IMR-90 (cell line): Measurements from ENCODE around the gene CDON. TPM values are rescaled to one million over a fixed set of nuclear protein-coding genes. Genes with fewer than 3 reads are reported as not detected.

ENCODE experiments used
- ATAC-seq: fragments of 200-7000 bp; cut with Tn5 transposase; 2 replicates; pipeline ENCODE4 v1.9.1; 2020; ENCODE audit warnings: low read depth, mild to moderate bottlenecking, moderate library complexity
- BruUV-seq: library from RNA; stranded (reverse); fragments of 400-500 nt; replicated peaks from 2 replicates; lab custom pipeline; 2021; lab: Mats Ljungman, UMichigan
- CTCF ChIA-PET: fragments of 300-600 bp; formaldehyde crosslinking; extraction: SDS; loops from one replicate; lab custom pipeline; 2021; ENCODE audit warnings: antibody characterized with exemption; lab: Yijun Ruan, JAX
- POLR2A ChIA-PET: fragments of 300-600 bp; sonication (Branson Sonifier 250); formaldehyde crosslinking; loops from one replicate; lab custom pipeline; 2022; ENCODE audit warnings: antibody characterized with exemption; ENCODE audit not compliant: unreplicated experiment; lab: Charles Lee
- DNase-seq: peaks from one replicate; pipeline ENCODE4 v3.0.0; 2013
- H2AFZ ChIP-seq: replicated peaks from 2 replicates; pipeline ENCODE3; 2013; ENCODE audit warnings: low read length, mild to moderate bottlenecking; ENCODE audit not compliant: poor library complexity
- H2AK5ac ChIP-seq: 2 replicates; pipeline ENCODE4 v1.6.1; 2013; ENCODE audit warnings: low read depth, low read length, inconsistent platforms
- H2AK9ac ChIP-seq: replicated peaks from 2 replicates; pipeline ENCODE3; 2013; ENCODE audit warnings: mild to moderate bottlenecking, low read depth, low read length, moderate library complexity; ENCODE audit not compliant: poor library complexity
- H2BK120ac ChIP-seq: 2 replicates; pipeline ENCODE4 v1.6.1; 2013; ENCODE audit warnings: low read depth, low read length, inconsistent platforms
- H2BK15ac ChIP-seq: 3 replicates; pipeline ENCODE4 v1.6.1; 2013; ENCODE audit warnings: low read depth, low read length, inconsistent platforms
- H2BK20ac ChIP-seq: 2 replicates; pipeline ENCODE4 v1.6.1; 2013; ENCODE audit warnings: low read depth, mild to moderate bottlenecking, inconsistent platforms, low read length, moderate library complexity
- H2BK5ac ChIP-seq: 2 replicates; pipeline ENCODE4 v1.6.1; 2013; ENCODE audit warnings: mild to moderate bottlenecking, low read depth, low read length, inconsistent platforms; ENCODE audit not compliant: poor library complexity, severe bottlenecking
- H3K14ac ChIP-seq: replicated peaks from 2 replicates; pipeline ENCODE4 v1.6.1; 2013; ENCODE audit warnings: low read depth, low read length, inconsistent platforms
- H3K18ac ChIP-seq: 2 replicates; pipeline ENCODE4 v1.6.1; 2013; ENCODE audit warnings: low read depth, low read length, control low read depth
- H3K23ac ChIP-seq: 2 replicates; pipeline ENCODE4 v1.6.1; 2013; ENCODE audit warnings: low read depth, low read length, inconsistent platforms
- H3K27ac ChIP-seq: 2 replicates; pipeline ENCODE4 v1.5.1; 2013; ENCODE audit warnings: mild to moderate bottlenecking, control low read depth, low read length; ENCODE audit not compliant: insufficient read depth
- H3K27me3 ChIP-seq: 2 replicates; pipeline ENCODE4 v1.6.1; 2013; ENCODE audit warnings: low read length; ENCODE audit not compliant: control insufficient read depth, insufficient read depth
- H3K36me3 ChIP-seq: 2 replicates; pipeline ENCODE4 v1.6.1; 2013; ENCODE audit warnings: low read length, mixed read lengths; ENCODE audit not compliant: control insufficient read depth, insufficient read depth
- H3K4ac ChIP-seq: 2 replicates; pipeline ENCODE4 v1.6.1; 2013; ENCODE audit warnings: low read depth, low read length, inconsistent platforms
- H3K4me1 ChIP-seq: 2 replicates; pipeline ENCODE4 v1.6.1; 2013; ENCODE audit warnings: low read length, mixed read lengths; ENCODE audit not compliant: control insufficient read depth, insufficient read depth
- H3K4me2 ChIP-seq: 2 replicates; pipeline ENCODE4 v1.6.1; 2013; ENCODE audit warnings: low read depth, mild to moderate bottlenecking, control low read depth, low read length, moderate library complexity
- H3K4me3 ChIP-seq: 2 replicates; pipeline ENCODE4 v1.5.1; 2013; ENCODE audit warnings: low read depth, mild to moderate bottlenecking, control low read depth, low read length, moderate library complexity; ENCODE audit not compliant: insufficient read depth
- H3K56ac ChIP-seq: 2 replicates; pipeline ENCODE4 v1.6.1; 2013; ENCODE audit warnings: low read length, inconsistent platforms; ENCODE audit not compliant: insufficient read depth; ENCODE audit errors: extremely low read depth
- H3K79me1 ChIP-seq, 2 experiments: 2 replicates each; pipeline ENCODE4 v1.6.1; 2013; ENCODE audit warnings: low read length in 2 of 2, inconsistent platforms in 1 of 2, low read depth in 1 of 2
- H3K9ac ChIP-seq: 2 replicates; pipeline ENCODE4 v1.6.1; 2013; ENCODE audit warnings: low read depth, low read length, control low read depth
- H3K9me1 ChIP-seq: 2 replicates; pipeline ENCODE4 v1.6.1; 2013; ENCODE audit warnings: low read length, inconsistent platforms; ENCODE audit not compliant: insufficient read depth
- H3K9me3 ChIP-seq: 2 replicates; pipeline ENCODE4 v1.6.1; 2013; ENCODE audit warnings: low read length; ENCODE audit not compliant: control insufficient read depth, insufficient read depth
- H4K20me1 ChIP-seq: 2 replicates; pipeline ENCODE4 v1.6.1; 2013; ENCODE audit warnings: low read length, inconsistent platforms; ENCODE audit not compliant: insufficient read depth
- H4K5ac ChIP-seq: 2 replicates; pipeline ENCODE4 v1.6.1; 2013; ENCODE audit warnings: mild to moderate bottlenecking, low read depth, low read length, control low read depth
- H4K8ac ChIP-seq, 2 experiments: 2 replicates each; pipeline ENCODE4 v1.6.1; 2013; ENCODE audit warnings: low read depth in 2 of 2, low read length in 2 of 2, control low read depth in 1 of 2, inconsistent platforms in 1 of 2
- H4K91ac ChIP-seq: 2 replicates; pipeline ENCODE4 v1.6.1; 2013; ENCODE audit warnings: low read depth, low read length, inconsistent platforms; ENCODE audit not compliant: insufficient read depth
- MAFK ChIP-seq: IDR thresholded peaks from 2 replicates; pipeline ENCODE4 v1.6.1; 2012; ENCODE audit warnings: low read depth, low read length, improper control_type of control experiment
- POLR2A ChIP-seq: IDR thresholded peaks from 2 replicates; pipeline ENCODE4 v1.6.1; 2012; ENCODE audit warnings: mild to moderate bottlenecking, low read depth, low read length
- RCOR1 ChIP-seq: IDR thresholded peaks from 2 replicates; pipeline ENCODE4 v1.6.1; 2012; ENCODE audit warnings: mild to moderate bottlenecking, low read length, improper control_type of control experiment; ENCODE audit not compliant: insufficient replicate concordance
- SMC3 ChIP-seq: fragments of 150-350 bp; IDR thresholded peaks from 2 replicates; pipeline ENCODE4 v1.6.1; 2016; ENCODE audit warnings: low read depth, mild to moderate bottlenecking, antibody characterized with exemption, low read length, moderate library complexity
- WGBS, 2 experiments: methylation state at CpG; one replicate each; pipeline versions ENCODE4 v1.1.5 to v1.1.7; 2013; ENCODE audit warnings: missing lambda C conversion rate in 2 of 2; ENCODE audit not compliant: insufficient read length in 1 of 2; ENCODE audit errors: extremely low coverage in 2 of 2; 5-methylcytosine and 5-hydroxymethylcytosine counted together
- dilution Hi-C: fragments of 300-500 bp; cut with HindIII; formaldehyde crosslinking; loops from one replicate; pipeline ENCODE4 v1.14.3; 2018; ENCODE audit warnings: low sequenced_read_pairs; ENCODE audit not compliant: unreplicated experiment
- in situ Hi-C: fragments of 300-500 bp; cut with MboI; formaldehyde crosslinking; loops from 3 replicates; pipeline ENCODE4 v1.14.3; 2019; ENCODE audit warnings: low sequenced_read_pairs, inconsistent platforms, mixed read lengths
- intact Hi-C: fragments of 100-400 bp; cut with micrococcal nuclease; formaldehyde crosslinking; loops from 2 replicates; pipeline ENCODE4 v1.10.0; 2022
- polyA plus RNA-seq, 3 experiments: library from polyadenylated mRNA; depleted of rRNA; stranded (reverse); fragments of >200 nt; gene quantifications; 2 replicates each; pipeline ENCODE4 v1.2.3, GENCODE V29; 2012; ENCODE audit warnings: low replicate concordance in 1 of 3
- total RNA-seq: library from RNA; depleted of rRNA; stranded (reverse); fragments of >200 nt; gene quantifications from 2 replicates; pipeline ENCODE4 v1.2.3, GENCODE V29; 2012
- TF ChIP-seq, protein P1 (sequence below): fragments of 150-350 bp; IDR thresholded peaks from 2 replicates; pipeline ENCODE4 v1.6.1; 2017; ENCODE audit warnings: mild to moderate bottlenecking, antibody characterized with exemption, low read length, low read depth
- TF ChIP-seq, protein P2 (sequence below): fragments of 150-350 bp; IDR thresholded peaks from 2 replicates; pipeline ENCODE4 v1.6.1; 2016; ENCODE audit warnings: low read depth, mild to moderate bottlenecking, low read length, moderate library complexity, borderline replicate concordance

Gene CDON
- total and polyA plus RNA-seq, 2 of the 4 experiments (the other 2 are of a cell fraction) = 1.2 to 3.8 TPM

DNA sequence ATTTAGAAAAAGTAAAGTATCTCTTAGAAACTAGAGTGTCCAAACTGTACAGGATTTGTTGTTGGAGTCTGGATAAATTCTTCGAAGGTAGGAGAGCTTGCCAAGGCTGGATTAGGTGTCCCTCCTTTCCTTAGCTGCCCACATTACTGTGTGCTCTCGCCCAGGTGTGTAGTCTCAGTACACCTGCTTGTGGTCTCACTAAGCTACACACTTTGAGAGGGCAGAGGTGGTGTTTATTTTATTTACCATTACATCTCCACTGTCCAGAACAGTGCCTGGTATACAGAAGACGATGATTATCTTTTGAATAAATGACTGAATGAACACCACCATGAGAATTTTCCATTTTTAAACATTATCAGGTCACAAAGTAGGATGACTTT is 80.3 kb downstream of the CDON start:
- Histone ChIP-seq H3K36me3 (no peaks in the 10 kb centered on the region), H3K4me1 (peaks cover 2% of the 10 kb centered on the region; the same call in 1 of the 2 replicates), H3K9me1 (no peaks in the 10 kb centered on the region), H2BK5ac (no peak overlapping the region), H3K23ac (no peak overlapping the region), H2AK5ac (no peak overlapping the region), H3K4me2 (no peak overlapping the region), H3K56ac (no peak overlapping the region), H2AFZ (no peak overlapping the region), H2AK9ac (no peak overlapping the region), H3K79me1 (no peaks in the 10 kb centered on the region), H4K20me1 (no peaks in the 10 kb centered on the region), H2BK120ac (no peak overlapping the region), H3K14ac (no peak overlapping the region), H4K8ac (no peak overlapping the region), H3K4ac (no peak overlapping the region), H3K9me3 (no peaks in the 10 kb centered on the region), H3K18ac (no peak overlapping the region), H2BK15ac (no peak overlapping the region), H3K27ac (no peak overlapping the region), H4K5ac (no peak overlapping the region), H3K4me3 (no peak overlapping the region), H2BK20ac (no peak overlapping the region), H3K27me3 (no peaks in the 10 kb centered on the region; the same call in 1 of the 2 replicates), H4K91ac (no peak overlapping the region), H3K9ac (no peak overlapping the region)
- POLR2A ChIA-PET = no interaction called here
- no peak for DNase-seq
- in situ Hi-C loops = no loop called here
- CTCF ChIA-PET = no interaction called here
- dilution Hi-C loops = no loop called here
- no peak for ATAC-seq
- TF ChIP-seq SMC3 = no peak
- no peak for TF ChIP-seq MAFK
- TF ChIP-seq, protein P1, sequence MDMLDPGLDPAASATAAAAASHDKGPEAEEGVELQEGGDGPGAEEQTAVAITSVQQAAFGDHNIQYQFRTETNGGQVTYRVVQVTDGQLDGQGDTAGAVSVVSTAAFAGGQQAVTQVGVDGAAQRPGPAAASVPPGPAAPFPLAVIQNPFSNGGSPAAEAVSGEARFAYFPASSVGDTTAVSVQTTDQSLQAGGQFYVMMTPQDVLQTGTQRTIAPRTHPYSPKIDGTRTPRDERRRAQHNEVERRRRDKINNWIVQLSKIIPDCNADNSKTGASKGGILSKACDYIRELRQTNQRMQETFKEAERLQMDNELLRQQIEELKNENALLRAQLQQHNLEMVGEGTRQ = no peak
- no peak for TF ChIP-seq POLR2A
- TF ChIP-seq, protein P2, sequence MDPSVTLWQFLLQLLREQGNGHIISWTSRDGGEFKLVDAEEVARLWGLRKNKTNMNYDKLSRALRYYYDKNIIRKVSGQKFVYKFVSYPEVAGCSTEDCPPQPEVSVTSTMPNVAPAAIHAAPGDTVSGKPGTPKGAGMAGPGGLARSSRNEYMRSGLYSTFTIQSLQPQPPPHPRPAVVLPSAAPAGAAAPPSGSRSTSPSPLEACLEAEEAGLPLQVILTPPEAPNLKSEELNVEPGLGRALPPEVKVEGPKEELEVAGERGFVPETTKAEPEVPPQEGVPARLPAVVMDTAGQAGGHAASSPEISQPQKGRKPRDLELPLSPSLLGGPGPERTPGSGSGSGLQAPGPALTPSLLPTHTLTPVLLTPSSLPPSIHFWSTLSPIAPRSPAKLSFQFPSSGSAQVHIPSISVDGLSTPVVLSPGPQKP = no peak
- TF ChIP-seq RCOR1 = no peak
- WGBS, 2 experiments = no CpG with 5 or more reads among the region's 3 CpGs
- no TSS peak for BruUV-seq
- intact Hi-C loops = no loop called here
